CD4-positive, alpha-beta T cell (primary cell): ENCODE data around the gene PRXL2B. TPM values are rescaled to one million over a fixed set of nuclear protein-coding genes. Genes with fewer than 3 reads are reported as not detected.

Source experiments
- ATAC-seq: fragments of 200-7000 bp; cut with Tn5 transposase; one replicate; pipeline ENCODE4 v1.10.0; 2022; ENCODE audit warnings: mild to moderate bottlenecking; ENCODE audit not compliant: poor library complexity
- CTCF ChIA-PET: fragments of 350-600 bp; sonication (Branson Sonifier 250); formaldehyde crosslinking; loops from one replicate; lab custom pipeline; 2021; ENCODE audit warnings: antibody characterized with exemption, inconsistent platforms; lab: Charles Lee
- POLR2A ChIA-PET: fragments of 350-600 bp; sonication (Branson Sonifier 250); formaldehyde crosslinking; loops from one replicate; lab custom pipeline; 2021; ENCODE audit warnings: antibody characterized with exemption, inconsistent platforms; lab: Charles Lee
- DNase-seq, 14 experiments: peaks; one replicate each; pipeline ENCODE4 v3.0.0-alpha.2; 2013 to 2020; ENCODE audit warnings: mixed read lengths in 2 of 14
- H3K27ac ChIP-seq, 2 donors: one replicate each; pipeline versions ENCODE4 v1.5.1 to v1.7.0; 2013; ENCODE audit warnings: low read length in 2 of 2, low read depth in 1 of 2, mild to moderate bottlenecking in 1 of 2
- H3K27me3 ChIP-seq, 2 experiments: 1 replicate in 1 of 2; 2 replicates in 1 of 2; pipeline versions ENCODE4 v1.6.1 to v1.7.0; 2013; ENCODE audit warnings: low read length in 2 of 2, control low read depth in 1 of 2, mild to moderate bottlenecking in 1 of 2, moderate library complexity in 1 of 2; ENCODE audit not compliant: insufficient read depth in 2 of 2, control insufficient read depth in 1 of 2
- H3K36me3 ChIP-seq: one replicate; pipeline ENCODE4 v1.6.1; 2013; ENCODE audit warnings: low read length, control low read depth; ENCODE audit not compliant: insufficient read depth
- H3K4me1 ChIP-seq: one replicate; pipeline ENCODE4 v1.6.1; 2013; ENCODE audit warnings: low read length, control low read depth; ENCODE audit not compliant: insufficient read depth
- H3K4me3 ChIP-seq: one replicate; pipeline ENCODE4 v1.5.1; 2013; ENCODE audit warnings: mild to moderate bottlenecking, low read length, moderate library complexity
- H3K9me3 ChIP-seq, 2 experiments: 1 replicate in 1 of 2; 2 replicates in 1 of 2; pipeline versions ENCODE4 v1.6.1 to v1.7.0; 2013; ENCODE audit warnings: low read length in 2 of 2, mild to moderate bottlenecking in 2 of 2, control low read depth in 1 of 2, moderate library complexity in 1 of 2; ENCODE audit not compliant: control insufficient read depth in 1 of 2, insufficient read depth in 1 of 2
- H3K27ac Mint-ChIP-seq: one replicate; pipeline ENCODE4 v1.8.0; 2020; ENCODE audit warnings: mixed read lengths
- H3K27me3 Mint-ChIP-seq: one replicate; pipeline ENCODE4 v1.8.0; 2021; ENCODE audit warnings: mixed read lengths
- H3K36me3 Mint-ChIP-seq: one replicate; pipeline ENCODE4 v1.8.0; 2021; ENCODE audit warnings: low read depth, mixed read lengths
- H3K4me1 Mint-ChIP-seq: one replicate; pipeline ENCODE4 v1.8.0; 2021; ENCODE audit warnings: low read depth, mixed read lengths
- H3K4me3 Mint-ChIP-seq: one replicate; pipeline ENCODE4 v1.8.0; 2020; ENCODE audit warnings: mild to moderate bottlenecking, mixed read lengths
- H3K9me3 Mint-ChIP-seq: one replicate; pipeline ENCODE4 v1.8.0; 2020; ENCODE audit warnings: mixed read lengths
- CTCF ChIP-seq: fragments of 200-600 bp; IDR thresholded peaks from one replicate; pipeline ENCODE4 v1.8.0; 2022; ENCODE audit warnings: antibody characterized with exemption, mild to moderate bottlenecking
- intact Hi-C, 2 experiments: fragments of 100-400 bp; cut with DNase I in 1 of 2; cut with micrococcal nuclease in 1 of 2; formaldehyde crosslinking; loops; one replicate each; pipeline versions ENCODE4 v1.15.1 to v1.9.0; 2023 to 2025; cut with DNase I, micrococcal nuclease
- total RNA-seq, 174 experiments: library from RNA in 2 of 174; stranded (reverse) in 2 of 174; gene quantifications; one replicate each; pipeline ENCODE4 v1.2.3 and lab custom pipeline; 2021 to 2026

PRXL2B gene
- total RNA-seq, 2 experiments from 2014 or later, result 11.0 to 12.8 TPM

GRCh38 chr1:2585318-2586092, 1.1 kb upstream of the PRXL2B start:
- CTCF ChIA-PET, result interaction anchor here (1.0 to 3.8 kb wide), 14 partner anchors 24 to 390 kb away, joined by 3 to 38 read pairs (median 4); partner anchors contain the start of genes FAAP20, MORN1, PANK4 and RER1
- Histone ChIP-seq H3K27ac (peak overlapping the region; percentile 97 to 99), H3K36me3 (peaks cover 8% of the 10 kb centered on the region), H3K4me3 (peak overlapping the region; percentile 85), H3K4me1 (peaks cover 70% of the 10 kb centered on the region), H3K9me3 (no peaks in the 10 kb centered on the region), H3K27me3 (no peaks in the 10 kb centered on the region)
- peak overlapping the region; percentile 98 for H3K27ac Mint-ChIP-seq
- no peaks in the 10 kb centered on the region for H3K27me3 Mint-ChIP-seq
- no peaks in the 10 kb centered on the region for H3K9me3 Mint-ChIP-seq
- DNase-seq (peak; percentile 44 to 91 (median 68)), ATAC-seq (peak; percentile 52)
- POLR2A ChIA-PET, result interaction anchor here (0.7 to 6.7 kb wide), 23 partner anchors 8 to 946 kb away, joined by 3 to 133 read pairs (median 6); partner anchors contain the start of genes MORN1, PANK4, RER1 and TNFRSF14
- H3K36me3 Mint-ChIP-seq, result peaks cover 23% of the 10 kb centered on the region
- intact Hi-C loops, result loop anchor here (1.0 to 5.0 kb wide), 9 partner anchors 7 to 388 kb away; partner anchors contain the start of genes PANK4 (in 2 of the 2), PEX10 (in 1 of the 2) and TNFRSF14 (in 1 of the 2)
- H3K4me1 Mint-ChIP-seq, result peaks cover 45% of the 10 kb centered on the region
- peak overlapping the region; percentile 92 for H3K4me3 Mint-ChIP-seq
- TF ChIP-seq CTCF, result no peak

- POLR2A ChIA-PET, result interaction anchor here (0.8 to 6.7 kb wide), 7 partner anchors 10 to 195 kb away, joined by 3 to 133 read pairs (median 11); partner anchors contain the start of genes RER1 and TNFRSF14
- ATAC-seq (no peak), DNase-seq (peak in 4 of 14 experiments; percentile 12 to 53 (median 28))
- Mint-ChIP-seq H3K4me1 (peaks cover 31% of the 10 kb centered on the region), H3K36me3 (peaks cover 23% of the 10 kb centered on the region), H3K27ac (peak overlapping the region; percentile 98), H3K4me3 (peak overlapping the region; percentile 87), H3K27me3 (no peaks in the 10 kb centered on the region), H3K9me3 (no peaks in the 10 kb centered on the region)
- Histone ChIP-seq H3K4me1 (peaks cover 56% of the 10 kb centered on the region), H3K9me3 (no peaks in the 10 kb centered on the region), H3K27me3 (no peaks in the 10 kb centered on the region), H3K27ac (no peak overlapping the region), H3K36me3 (peaks cover 8% of the 10 kb centered on the region), H3K4me3 (peak overlapping the region; percentile 85)
- intact Hi-C loops, result loop anchor here (2.0 to 5.0 kb wide), 2 partner anchors 56 to 390 kb away; no protein-coding TSS in a partner anchor
- CTCF ChIA-PET, result interaction anchor here (1.6 to 3.8 kb wide), 3 partner anchors 9 to 63 kb away, joined by 4 to 20 read pairs (median 5); no protein-coding TSS in a partner anchor
- no peak for TF ChIP-seq CTCF
Observed at GRCh38 chr1:2587071-2587859, 688 bp downstream of the PRXL2B start.
